GM12873 (cell line): Measurements from ENCODE around the gene SCRN2.

Experiments used
- TF ChIP-seq, protein P1 (sequence below): IDR thresholded peaks from 2 replicates; pipeline ENCODE4 v1.5.1; 2012; ENCODE audit warnings: low read depth, mild to moderate bottlenecking, moderate library complexity, low read length, control low read depth; ENCODE audit not compliant: insufficient read depth; ENCODE audit errors: missing control alignments

The SCRN2 gene

DNA sequence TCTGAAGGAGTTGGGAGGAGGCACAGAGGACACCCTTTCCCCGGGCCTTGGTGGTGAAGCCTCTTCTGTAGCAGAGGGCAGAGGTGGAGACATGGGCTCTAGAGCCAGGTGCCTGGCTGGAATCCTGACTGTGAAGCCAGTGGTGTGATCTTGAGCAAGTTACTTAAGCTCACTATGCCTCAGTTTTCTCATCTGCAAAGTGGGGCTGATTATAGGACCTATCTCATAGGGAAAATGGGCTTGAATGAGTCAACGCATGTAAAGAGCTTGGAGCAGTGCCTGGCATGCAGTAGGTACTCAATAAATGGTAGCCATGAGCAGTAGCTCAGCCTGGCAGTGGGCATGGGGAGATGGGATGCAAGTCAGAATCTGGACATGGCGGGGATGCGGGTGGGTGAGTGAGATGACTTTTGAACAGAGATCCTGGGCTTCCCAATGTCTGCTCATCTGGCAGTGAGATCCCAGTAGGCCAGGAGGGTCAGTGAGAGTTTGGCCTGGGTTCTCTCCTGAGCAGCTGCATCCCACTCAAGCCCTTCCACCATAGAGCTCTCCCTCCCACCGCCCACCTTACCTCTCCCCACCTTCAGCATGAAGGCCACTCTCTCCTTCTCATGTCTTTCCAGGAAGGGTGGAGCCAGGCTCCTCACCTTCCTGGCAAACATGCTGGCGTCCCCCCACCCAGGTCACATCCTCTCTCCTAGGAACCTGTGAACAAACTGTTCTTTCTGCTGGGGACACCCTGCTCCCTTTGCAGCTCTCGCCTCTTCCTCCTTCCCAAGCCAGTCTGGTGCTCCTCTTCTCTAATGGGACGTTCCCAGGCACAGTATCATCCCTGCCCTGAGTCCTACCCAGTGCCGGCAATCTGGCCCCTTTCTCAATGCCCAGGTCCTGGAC, 41.9 kb upstream of the SCRN2 start:
- TF ChIP-seq, protein P1, sequence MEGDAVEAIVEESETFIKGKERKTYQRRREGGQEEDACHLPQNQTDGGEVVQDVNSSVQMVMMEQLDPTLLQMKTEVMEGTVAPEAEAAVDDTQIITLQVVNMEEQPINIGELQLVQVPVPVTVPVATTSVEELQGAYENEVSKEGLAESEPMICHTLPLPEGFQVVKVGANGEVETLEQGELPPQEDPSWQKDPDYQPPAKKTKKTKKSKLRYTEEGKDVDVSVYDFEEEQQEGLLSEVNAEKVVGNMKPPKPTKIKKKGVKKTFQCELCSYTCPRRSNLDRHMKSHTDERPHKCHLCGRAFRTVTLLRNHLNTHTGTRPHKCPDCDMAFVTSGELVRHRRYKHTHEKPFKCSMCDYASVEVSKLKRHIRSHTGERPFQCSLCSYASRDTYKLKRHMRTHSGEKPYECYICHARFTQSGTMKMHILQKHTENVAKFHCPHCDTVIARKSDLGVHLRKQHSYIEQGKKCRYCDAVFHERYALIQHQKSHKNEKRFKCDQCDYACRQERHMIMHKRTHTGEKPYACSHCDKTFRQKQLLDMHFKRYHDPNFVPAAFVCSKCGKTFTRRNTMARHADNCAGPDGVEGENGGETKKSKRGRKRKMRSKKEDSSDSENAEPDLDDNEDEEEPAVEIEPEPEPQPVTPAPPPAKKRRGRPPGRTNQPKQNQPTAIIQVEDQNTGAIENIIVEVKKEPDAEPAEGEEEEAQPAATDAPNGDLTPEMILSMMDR: no peak

DNA sequence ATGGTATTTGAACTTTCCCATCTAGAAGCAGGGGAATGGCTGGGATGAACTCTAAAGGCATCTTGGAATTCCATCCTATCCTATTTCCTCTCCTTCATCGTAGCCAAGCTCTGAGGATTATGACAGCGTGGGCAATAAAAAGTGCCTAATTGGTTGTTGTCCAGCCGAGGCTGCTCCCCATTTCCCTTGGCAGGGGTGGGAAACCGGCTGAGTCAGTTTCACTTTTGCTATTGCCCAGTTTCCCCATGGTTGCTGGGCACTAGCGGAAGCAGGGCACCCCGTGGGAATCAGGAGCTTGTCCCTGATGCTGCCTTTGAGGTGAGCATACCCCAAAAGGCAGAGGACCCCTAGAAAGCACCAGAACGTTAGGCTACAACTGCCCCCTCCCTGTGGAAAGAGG, 41.2 kb upstream of the SCRN2 start:
- TF ChIP-seq, protein P1: no peak

DNA sequence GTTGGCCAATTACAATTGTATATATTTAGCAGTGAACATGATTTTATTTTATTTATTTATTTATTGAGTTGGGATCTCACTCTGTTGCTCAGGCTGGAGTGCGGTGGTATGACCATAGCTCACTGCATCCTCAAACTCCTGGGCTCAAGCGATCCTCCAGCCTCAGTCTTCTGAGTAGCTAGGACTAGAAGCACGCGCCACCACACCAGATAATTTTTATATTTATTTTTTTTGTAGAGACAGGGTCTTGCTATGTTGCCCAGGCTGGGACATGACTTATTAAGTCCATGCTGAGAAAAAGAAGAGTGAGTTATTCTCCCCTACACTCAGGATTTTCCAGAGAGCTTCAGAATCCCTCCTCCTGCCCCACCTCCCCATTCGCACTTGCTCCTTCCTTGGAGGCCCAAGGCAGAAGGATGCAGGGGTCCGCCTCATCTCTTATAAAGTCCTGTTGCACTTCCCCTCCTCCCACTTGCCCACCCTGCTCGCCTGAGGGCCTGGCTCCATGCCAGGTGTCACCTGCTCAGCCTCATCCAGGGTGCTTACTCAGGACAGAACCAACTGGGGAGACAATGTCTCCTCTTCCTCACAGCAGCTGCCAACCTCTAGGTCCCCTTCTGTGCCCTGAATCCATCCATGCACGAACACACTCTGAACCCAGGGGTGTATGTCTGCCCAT, 38.8 kb upstream of the SCRN2 start:
- TF ChIP-seq, protein P1: no peak

DNA sequence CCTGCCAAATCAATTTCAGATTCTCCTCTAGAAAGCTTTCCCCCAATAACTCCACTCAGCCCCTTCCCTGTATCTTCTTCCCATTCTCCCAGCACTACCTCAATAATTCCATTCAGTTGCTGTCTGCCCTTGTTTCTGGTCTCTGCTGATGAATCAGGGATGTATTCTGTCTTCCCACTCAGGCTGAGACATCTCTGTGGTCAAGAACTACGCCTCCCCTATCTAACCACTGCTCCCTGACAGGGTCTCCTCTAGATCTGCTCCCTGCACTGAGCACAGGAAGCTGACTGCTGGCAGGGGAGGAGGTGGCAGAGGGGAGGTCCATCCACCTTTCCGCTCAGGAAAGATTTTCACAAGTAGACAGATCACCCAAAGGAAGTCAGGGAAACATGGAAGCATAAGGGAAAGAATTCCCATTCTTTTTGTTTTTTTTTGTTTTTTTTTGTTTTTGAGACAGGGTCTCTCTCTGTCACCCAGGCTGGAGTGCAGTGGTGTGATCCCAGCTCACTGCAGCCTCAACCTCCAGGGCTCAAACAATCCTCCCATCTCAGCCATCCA, 38.0 kb upstream of the SCRN2 start:
- TF ChIP-seq, protein P1: no peak

DNA sequence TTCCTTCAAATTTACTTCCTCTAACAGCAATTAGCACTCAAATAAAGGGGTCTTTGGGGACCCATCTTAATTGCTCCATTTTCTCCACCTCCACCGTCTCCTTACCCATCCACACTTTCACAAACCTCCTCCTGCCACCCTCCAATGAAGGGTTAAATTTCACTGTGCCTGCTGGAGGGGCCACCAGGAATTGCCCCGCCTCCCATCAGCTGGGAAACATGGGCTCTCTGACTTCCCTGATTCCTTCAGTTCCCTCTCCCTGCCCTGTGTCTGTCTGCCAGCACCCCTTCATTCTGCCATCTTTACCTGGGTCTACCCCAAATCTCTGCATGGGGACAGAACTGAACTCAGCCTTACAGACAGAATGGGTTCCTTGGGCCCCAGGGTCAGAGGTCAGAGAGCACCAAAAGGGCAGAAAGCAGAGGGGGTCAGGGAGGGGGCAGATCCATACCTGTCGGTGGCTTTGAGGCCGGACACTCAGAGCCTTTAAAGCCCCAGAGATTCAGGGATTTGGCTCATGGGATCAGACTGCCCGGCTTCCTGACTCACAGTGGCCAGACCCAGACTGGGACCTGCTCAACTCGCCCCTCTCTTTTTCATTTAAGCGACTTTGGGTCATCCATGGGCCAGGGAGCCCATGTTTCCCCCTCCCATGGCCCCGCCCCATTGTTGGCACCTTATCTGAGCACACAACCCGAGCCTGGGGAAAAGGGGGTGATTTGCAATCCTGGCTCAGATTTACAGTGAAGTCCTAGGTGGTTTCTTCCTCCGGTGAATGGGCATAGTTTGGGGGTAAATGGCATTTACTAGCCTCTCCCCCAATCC, 37.3 kb upstream of the SCRN2 start:
- TF ChIP-seq, protein P1: no peak

DNA sequence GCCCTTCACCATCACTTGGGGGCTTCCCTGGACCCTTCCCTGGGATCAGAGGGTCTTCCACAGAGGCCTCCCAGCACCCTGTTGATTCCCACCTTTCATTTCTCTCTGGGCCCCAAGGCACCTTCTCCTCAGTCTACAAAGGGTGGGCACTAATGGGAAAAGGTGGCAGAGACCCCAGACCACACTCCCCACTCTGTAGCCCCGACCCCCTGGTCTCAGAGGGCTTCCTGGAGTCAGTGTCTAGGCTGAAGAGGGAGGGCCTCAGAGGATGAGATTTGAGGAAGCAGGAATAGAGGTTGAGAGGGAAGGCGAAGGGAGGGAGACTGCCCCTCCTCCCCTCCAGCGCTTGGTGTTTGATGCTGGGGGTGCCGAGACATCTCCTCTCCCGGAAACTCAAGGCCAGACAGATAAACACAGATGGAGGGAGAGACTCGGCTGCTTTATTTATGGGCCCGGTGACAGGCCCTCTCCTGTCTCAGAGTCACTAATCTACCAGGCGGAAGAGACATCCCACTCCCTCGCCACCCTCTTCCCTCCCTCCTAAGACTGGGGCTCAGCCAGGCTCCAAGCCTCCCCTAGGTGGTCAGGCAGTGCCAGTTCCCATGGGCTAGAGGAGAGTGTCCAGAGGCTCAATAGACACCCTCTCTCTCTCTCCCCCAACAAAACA, 36.4 kb upstream of the SCRN2 start:
- TF ChIP-seq, protein P1: no peak
